Kidney tubule cell (primary cell): ENCODE measurements around the gene ALG1L2.
"Not testable (repeated sequence)": the region's sequence is repeated elsewhere in the genome, so short reads cannot be mapped to it uniquely, and the experiment has no call there.

Experiments used
- DNase-seq: peaks from one replicate; pipeline ENCODE4 v3.0.0-alpha.2; 2018; ENCODE audit warnings: low spot score

Gene ALG1L2

GRCh38 chr3:130081351-130081881, at the start of gene ALG1L2:
ALG1L2 (plus strand) TSS chr3:130081831; CDS start chr3:130082017, 186 bp downstream.
- no peak for DNase-seq

- peak; percentile 67 for DNase-seq
These were observed 44.4 kb upstream of the ALG1L2 start for GRCh38 chr3:130037126-130037815.

- not testable (repeated sequence) for DNase-seq
These were observed 38.9 kb upstream of the ALG1L2 start for GRCh38 chr3:130042736-130043135.

- DNase-seq: not testable (repeated sequence)
These were observed 38.0 kb upstream of the ALG1L2 start for GRCh38 chr3:130043658-130044057.

GRCh38 chr3:130044370-130044769, 37.3 kb upstream of the ALG1L2 start:
- no peak for DNase-seq

GRCh38 chr3:130048726-130049125, 32.9 kb upstream of the ALG1L2 start:
- no peak for DNase-seq

GRCh38 chr3:130052366-130052765, 29.3 kb upstream of the ALG1L2 start:
- not testable (repeated sequence) for DNase-seq

GRCh38 chr3:130052965-130053364, 28.7 kb upstream of the ALG1L2 start:
- not testable (repeated sequence) for DNase-seq

GRCh38 chr3:130057536-130058266, 23.9 kb upstream of the ALG1L2 start:
- DNase-seq: not testable (repeated sequence)

GRCh38 chr3:130058267-130058657, 23.4 kb upstream of the ALG1L2 start:
- not testable (repeated sequence) for DNase-seq

- peak; percentile 81 for DNase-seq
These were observed 22.9 kb upstream of the ALG1L2 start for GRCh38 chr3:130058716-130059115.

GRCh38 chr3:130059162-130059561, 22.5 kb upstream of the ALG1L2 start:
- not testable (repeated sequence) for DNase-seq

GRCh38 chr3:130073582-130073981, 8.0 kb upstream of the ALG1L2 start:
- no peak for DNase-seq

GRCh38 chr3:130077636-130078035, 4.0 kb upstream of the ALG1L2 start:
- no peak for DNase-seq

- DNase-seq: not testable (repeated sequence)
These were observed 1.9 kb downstream of the ALG1L2 start for GRCh38 chr3:130083363-130084090.

GRCh38 chr3:130084436-130084980, 2.9 kb downstream of the ALG1L2 start:
- DNase-seq: no peak

- peak; percentile 11 for DNase-seq
These were observed 4.2 kb downstream of the ALG1L2 start for GRCh38 chr3:130085881-130086280.

GRCh38 chr3:130086628-130087027, 5.0 kb downstream of the ALG1L2 start:
- DNase-seq: not testable (repeated sequence)

GRCh38 chr3:130088061-130088460, 6.4 kb downstream of the ALG1L2 start:
- DNase-seq: no peak

GRCh38 chr3:130090681-130091080, 9.1 kb downstream of the ALG1L2 start:
- DNase-seq: not testable (repeated sequence)

GRCh38 chr3:130091958-130092357, 10.3 kb downstream of the ALG1L2 start:
- DNase-seq: no peak

- DNase-seq: no peak
These were observed 12.2 kb downstream of the ALG1L2 start for GRCh38 chr3:130093741-130094391.
